ENCODE data around the gene CECR2.

GRCh38 chr22:17342361-17342760 lies 26.9 kb upstream of the CECR2 start:
- TF ChIP-seq CTCF (IDR thresholded peaks at IDR 0.05; ENCODE audit: poor library complexity, severe bottlenecking) (no peak), POLR2AphosphoS5 (IDR thresholded peaks at IDR 0.05) (no peak), EZH2 (IDR thresholded peaks at IDR 0.05; ENCODE audit: borderline replicate concordance, insufficient read depth, low read length, poor library complexity, severe bottlenecking) (no peak), MXI1 (conservative IDR thresholded peaks at IDR 0.05; ENCODE audit: poor library complexity, severe bottlenecking) (no peak), EP300 (conservative IDR thresholded peaks at IDR 0.05; ENCODE audit: poor library complexity, severe bottlenecking) (no peak), SMC3 (conservative IDR thresholded peaks at IDR 0.05; ENCODE audit: poor library complexity) (no peak)
